NCI-H2029 treated with DMSO at 0.1 percent for 48 hours (cell line): ENCODE results near the gene LIPA.
"Not testable (repeated sequence)": the region's sequence is repeated elsewhere in the genome, so short reads cannot be mapped to it uniquely, and the experiment has no call there.

Experiments used
- DNase-seq: peaks from one replicate; lab custom pipeline; 2025; lab: John Stamatoyannopoulos, UW

Gene LIPA

GRCh38 chr10:89251409-89252224 is at the start of gene LIPA:
LIPA (minus strand) TSS chr10:89251775; CDS start chr10:89247648, 4,127 bp downstream.
- DNase-seq, result peak; percentile 57

GRCh38 chr10:89301232-89301631 is 49.7 kb upstream of the LIPA start:
- DNase-seq, result no peak

DNA sequence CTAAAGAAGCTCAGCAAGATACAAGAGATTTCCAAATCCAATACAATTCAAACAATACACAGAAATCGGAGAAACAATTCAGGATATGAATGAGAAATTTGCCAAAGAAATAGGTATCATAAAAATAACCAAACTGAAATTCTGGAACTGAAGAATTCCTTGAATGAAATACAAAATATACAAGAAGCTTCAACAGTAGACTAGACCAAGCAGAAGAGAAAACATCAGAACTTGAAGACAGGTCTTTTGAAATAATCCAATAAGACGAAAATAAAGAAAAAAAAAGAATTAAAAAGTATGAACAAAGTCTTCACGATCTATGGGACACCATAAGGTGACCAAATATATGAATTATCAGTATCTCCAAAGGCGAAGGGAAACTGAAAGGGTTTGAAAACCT is 47.5 kb upstream of the LIPA start:
- no peak for DNase-seq

DNA sequence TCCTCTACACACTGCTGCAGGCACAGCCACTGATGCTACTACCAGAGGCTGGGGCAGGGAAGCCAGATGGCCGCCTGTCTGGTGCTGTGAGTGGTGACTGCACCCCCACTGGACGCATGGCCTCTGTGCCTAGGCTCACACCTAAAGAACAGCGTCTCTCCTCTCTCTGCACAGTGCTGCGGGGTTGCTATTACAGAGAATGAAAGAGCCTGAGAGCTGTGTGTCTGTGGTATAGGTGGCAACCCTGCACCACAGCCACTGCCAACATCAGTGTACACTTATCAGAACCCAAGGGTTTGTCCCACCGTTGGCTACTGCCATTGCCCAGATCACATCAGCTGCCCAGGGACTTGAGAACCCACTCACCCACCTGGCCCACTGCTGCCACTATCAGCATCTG is 46.2 kb upstream of the LIPA start:
- no peak for DNase-seq

- DNase-seq, result no peak
Observed at GRCh38 chr10:89297356-89297755, 45.8 kb upstream of the LIPA start.

DNA sequence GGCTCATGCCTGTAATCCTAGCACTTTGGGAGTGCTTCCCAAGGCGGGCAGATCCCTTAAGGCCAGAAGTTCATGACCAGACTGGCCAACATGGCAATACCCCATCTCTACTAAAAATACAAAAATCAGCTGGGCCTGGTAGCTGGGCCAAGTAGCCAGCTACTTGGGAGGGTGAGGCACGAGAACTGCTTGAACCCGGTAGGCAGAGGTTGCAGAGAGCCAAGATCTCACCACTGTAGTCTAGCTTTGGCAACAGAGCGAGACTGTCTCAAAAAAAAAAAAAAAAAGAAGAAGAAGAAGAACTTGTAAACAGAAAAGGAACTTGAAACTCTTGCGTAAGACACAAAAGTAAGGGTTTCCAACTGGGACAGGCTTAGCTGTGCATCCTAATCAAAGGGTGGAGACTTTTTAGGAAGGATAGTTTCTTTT is 44.7 kb upstream of the LIPA start:
- no peak for DNase-seq

DNA sequence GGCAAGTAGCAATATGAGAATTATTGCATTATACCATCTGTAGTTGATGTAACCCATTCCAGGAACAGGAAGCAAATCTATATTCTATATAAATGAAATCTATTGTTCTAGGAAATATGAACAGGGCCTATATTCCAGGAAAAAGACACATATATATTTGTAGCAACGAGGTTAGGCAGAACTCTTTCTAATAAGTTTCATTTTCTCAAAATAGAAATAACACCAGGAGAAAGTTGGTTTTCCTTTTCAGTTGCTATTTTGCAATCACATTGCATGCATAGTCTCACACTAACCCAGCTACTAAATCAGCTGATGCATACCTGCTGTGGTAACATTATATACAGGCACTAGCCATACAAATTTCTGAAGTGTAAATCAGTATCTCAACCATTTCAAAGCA is 44.0 kb upstream of the LIPA start:
- DNase-seq, result no peak

DNA sequence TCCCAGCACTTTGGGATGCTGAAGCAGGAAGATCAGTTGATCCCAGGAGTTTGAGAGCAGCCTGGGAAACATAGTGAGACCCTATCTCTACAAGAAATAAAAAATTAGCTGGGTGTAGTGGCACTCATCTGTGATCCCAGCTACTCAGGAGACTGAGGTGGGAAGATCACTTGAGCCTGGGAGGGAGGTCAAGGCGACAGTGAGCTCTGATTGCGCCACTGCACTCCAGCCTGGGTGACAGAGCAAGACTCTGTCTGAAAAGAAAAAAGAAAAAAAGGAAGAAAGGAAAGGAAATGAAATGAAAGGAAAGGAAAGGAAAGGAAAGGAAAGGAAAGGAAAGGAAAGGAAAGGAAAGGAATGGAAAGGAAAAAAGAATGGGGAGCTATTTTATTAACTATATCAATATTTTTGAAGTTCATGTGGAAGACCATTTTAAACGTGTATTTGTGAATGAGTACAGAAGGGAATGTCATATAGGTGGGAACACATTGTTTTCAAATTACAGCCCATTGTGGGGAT is 43.2 kb upstream of the LIPA start:
- DNase-seq, result no peak

DNA sequence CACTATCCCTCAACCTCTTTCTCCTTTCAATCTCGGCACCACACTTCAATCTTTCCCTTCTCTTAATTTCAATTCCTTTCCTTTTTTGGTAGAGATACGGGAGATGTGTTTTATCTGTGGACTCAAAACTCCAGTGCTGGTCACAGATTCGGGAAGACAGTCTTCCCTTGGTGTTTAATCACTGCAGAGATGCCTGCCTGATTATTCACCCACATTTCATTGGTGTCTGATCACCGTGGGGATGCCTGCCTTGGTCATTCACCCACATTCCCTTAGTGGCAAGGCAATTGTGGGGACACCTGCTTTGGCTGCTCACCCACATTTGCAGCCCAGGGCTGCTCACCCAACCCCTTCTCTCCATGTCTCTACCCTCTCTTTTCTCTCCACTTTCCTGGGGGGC is 33.7 kb upstream of the LIPA start:
- not testable (repeated sequence) for DNase-seq

DNA sequence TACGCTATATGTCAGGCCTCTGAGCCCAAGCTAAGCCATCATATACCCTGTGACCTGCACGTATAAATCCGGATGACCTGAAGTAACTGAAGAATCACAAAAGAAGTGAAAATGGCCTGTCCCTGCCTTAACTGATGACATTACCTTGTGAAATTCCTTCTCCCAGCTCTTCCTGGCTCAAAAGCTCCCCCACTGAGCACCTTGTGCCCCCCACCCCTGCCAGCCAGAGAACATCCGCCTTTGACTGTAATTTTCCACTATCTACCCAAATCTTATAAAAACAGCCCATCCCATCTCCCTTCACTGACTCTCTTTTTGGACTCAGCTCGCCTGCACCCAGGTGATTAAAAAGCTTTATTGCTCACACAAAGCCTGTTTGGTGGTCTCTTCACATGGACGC is 33.1 kb upstream of the LIPA start:
- DNase-seq, result not testable (repeated sequence)

DNA sequence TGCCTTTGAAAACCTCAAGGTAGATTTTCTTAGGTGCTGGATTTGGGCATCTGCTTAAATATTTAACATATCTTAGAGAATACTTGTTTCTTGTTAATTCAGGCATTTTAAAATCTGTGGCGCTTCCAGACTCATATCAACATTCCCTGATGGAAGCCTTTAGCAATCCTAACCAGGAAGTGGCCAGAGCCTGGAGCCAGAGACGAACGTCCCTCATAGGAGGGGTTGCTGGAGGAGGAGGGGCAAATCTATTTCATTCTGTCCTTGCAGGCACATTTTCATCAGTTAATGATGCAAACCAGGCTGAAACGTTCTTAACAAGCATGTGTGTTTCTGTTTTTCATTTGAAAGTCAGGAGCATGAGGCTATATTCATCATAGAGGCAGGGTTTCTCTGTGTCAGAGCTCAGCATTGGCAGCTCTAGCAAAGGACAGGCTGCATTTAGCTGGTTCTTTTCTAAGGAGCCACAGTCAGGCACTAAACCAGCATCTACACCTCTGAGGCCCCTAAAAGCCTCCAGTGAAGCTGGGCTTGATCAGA is 32.4 kb upstream of the LIPA start:
- DNase-seq, result no peak

GRCh38 chr10:89283025-89283935 is 31.7 kb upstream of the LIPA start:
- no peak for DNase-seq

DNA sequence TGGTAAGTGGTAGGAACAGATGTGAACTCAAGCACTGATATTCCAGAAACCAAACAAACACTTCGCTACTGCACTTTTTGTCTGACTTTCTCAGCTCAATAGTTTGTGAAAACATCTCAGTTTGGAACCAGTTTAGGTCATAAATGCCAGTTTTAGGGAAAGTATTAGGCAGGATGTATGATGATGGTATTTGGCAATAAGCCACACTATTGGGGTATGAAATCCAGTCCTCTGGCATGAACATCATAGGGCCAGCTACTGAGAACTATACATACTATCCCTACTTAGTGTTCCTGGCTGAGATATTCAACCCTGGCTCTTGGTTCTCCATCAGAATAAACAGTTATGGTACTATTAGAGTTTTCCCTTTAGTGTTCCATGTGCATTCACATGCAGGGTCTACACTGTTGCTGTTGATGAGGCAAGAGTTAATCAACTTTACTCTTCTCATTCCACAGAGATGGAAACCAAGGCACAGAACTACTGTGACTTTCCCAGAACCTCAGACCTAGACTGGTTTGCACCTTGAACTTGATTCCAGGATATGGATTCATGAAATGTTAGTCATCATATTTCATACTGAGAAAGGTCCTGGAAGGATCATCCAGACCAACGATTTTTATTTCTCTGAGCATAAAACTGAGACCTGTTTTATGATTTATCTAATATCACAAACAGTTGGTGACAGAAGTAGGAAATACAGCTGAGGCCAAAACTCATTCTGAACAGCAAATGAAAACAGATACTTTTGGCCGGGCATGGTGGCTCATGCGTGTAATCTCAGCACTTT is 30.2 kb upstream of the LIPA start:
- DNase-seq, result no peak

DNA sequence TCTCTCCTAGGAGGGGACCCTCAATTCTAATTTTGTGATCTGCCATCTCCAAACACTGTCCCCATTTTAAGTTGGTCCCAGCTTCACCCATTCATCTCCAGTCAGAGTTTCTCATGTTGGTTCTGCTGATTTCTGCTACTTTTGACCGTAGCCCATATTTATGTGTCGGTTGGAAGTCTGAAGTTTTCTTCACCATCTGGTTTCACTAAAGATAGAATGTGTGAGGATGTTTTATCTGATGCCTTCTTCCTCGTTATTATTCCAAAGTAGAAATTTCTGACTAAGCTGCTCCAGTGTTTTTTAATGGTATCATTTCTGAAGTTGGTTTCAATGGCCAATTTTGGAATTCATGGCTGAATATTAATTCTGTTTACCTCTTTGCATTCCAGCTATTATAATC is 28.9 kb upstream of the LIPA start:
- no peak for DNase-seq

GRCh38 chr10:89279421-89279869 is 27.9 kb upstream of the LIPA start:
- DNase-seq, result peak; percentile 24

DNA sequence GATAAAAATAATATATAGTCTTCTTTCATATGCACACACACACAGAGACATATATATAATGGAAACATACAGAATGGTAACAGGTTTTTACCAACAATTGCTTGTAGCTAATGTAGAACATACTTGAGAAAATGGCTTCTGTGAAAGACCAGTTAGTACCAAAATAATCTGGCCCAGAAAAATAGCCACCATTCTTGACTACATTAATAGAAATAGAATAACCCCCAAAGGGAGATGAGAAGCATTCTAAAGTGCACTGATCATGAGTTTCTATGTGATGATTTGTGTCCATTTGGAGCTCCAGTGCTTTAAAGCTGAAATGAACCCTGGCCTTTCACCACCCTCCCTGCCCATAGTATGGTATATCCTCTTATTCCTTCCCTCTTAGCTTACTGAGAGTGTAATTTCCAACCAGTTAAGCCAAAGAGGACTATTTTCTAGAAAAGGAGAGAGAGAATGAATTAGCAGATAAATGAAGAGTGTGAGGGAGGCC is 27.4 kb upstream of the LIPA start:
- DNase-seq, result no peak

DNA sequence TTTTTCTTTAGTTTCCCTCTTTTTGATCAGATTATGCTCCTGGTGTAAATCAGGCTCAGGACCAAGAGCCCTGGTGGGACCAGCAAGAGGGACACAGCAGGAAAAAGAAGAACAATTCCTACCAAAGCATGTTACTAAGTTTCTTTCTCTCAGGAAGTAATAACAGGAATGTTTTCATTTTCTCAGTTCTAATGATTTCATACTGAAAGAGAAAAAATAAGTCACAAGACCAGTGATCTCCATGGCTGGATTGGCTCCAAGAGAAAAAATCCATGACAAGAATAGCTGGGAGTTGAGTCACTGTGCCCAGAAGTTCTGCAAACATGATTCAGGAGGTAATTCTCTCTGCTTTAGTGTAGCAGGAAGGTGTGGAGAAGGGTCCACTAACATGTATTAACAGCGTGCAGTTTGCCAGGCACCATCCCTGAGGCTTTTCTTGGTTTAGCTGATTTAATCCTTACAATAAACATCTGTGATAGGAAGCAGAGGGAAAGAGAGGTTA is 26.5 kb upstream of the LIPA start:
- no peak for DNase-seq

- peak; percentile 28 for DNase-seq
Observed at GRCh38 chr10:89275383-89275782, 23.8 kb upstream of the LIPA start.

DNA sequence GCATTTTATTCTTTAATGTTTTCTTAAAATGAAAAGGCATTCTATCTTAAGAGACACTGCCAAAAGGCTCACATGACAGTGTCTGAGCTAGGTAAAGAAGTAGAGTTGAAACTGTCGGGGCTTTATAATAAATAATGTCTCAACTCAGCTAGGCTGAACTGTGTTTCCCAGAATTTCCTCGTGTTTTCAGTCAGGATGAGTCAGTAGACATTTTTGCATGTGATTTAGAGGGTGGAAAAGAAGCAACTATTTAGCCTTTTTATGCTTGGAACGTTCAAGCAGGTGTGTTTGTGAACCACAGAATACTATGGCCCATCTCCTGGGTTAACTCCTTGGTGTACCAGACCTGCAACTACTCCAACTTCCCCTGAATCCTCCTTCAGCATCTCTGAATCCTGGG is 23.4 kb upstream of the LIPA start:
- DNase-seq, result no peak

GRCh38 chr10:89273680-89274079 is 22.1 kb upstream of the LIPA start:
- no peak for DNase-seq

DNA sequence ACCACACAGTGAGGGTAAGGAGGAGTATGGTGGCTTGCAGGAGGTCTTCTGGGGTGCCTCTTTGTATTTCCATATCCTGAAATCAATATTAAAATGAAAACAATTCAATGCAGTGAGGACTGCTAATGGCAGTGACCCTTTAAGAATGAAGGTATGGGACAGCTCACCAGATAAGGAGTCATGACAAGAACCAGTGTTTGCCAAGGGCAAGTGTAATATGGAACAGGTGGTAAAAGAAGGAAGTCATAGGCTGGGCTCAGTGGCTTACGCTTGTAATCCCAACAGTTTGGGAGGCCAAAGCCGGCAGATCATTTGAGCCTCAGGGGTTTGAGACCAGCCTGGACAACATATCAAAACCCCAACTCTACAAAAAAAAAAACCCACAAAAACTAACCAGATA is 20.0 kb upstream of the LIPA start:
- DNase-seq, result no peak
